GM20000 (cell line): Measurements from ENCODE around the gene A3GALT2.

Experiments
- DNase-seq: peaks from one replicate; pipeline ENCODE4 v3.0.0; 2012; ENCODE audit warnings: low spot score
- TF ChIP-seq, protein P1 (sequence below): IDR thresholded peaks from 2 replicates; pipeline ENCODE4 v1.5.1; 2012; ENCODE audit warnings: mild to moderate bottlenecking, control low read depth; ENCODE audit errors: extremely low read depth, missing control alignments

The A3GALT2 gene

DNA sequence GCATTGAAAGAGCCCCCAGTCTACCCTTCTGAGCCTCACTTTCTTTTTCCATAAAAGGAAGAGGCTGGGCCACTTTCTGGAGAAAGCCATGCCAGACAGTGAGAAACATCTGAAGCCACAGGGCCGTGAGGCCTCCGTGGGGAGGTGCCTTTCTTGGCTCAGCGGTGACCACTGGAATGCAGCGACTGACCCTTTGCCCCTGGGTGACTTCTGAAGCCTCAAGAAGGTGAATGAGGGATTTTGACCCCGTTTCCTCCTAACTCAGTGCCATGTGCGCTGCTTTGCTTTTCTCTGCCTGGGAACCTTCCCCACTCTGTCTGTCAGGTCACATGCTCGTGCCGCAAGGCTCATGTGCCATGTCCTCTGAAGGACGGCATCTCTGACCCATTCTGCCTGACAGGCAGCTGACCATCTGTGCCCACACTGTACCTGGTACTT, 44.7 kb upstream of the A3GALT2 start:
- DNase-seq, result no peak
- TF ChIP-seq, protein P1, sequence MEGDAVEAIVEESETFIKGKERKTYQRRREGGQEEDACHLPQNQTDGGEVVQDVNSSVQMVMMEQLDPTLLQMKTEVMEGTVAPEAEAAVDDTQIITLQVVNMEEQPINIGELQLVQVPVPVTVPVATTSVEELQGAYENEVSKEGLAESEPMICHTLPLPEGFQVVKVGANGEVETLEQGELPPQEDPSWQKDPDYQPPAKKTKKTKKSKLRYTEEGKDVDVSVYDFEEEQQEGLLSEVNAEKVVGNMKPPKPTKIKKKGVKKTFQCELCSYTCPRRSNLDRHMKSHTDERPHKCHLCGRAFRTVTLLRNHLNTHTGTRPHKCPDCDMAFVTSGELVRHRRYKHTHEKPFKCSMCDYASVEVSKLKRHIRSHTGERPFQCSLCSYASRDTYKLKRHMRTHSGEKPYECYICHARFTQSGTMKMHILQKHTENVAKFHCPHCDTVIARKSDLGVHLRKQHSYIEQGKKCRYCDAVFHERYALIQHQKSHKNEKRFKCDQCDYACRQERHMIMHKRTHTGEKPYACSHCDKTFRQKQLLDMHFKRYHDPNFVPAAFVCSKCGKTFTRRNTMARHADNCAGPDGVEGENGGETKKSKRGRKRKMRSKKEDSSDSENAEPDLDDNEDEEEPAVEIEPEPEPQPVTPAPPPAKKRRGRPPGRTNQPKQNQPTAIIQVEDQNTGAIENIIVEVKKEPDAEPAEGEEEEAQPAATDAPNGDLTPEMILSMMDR, result no peak

DNA sequence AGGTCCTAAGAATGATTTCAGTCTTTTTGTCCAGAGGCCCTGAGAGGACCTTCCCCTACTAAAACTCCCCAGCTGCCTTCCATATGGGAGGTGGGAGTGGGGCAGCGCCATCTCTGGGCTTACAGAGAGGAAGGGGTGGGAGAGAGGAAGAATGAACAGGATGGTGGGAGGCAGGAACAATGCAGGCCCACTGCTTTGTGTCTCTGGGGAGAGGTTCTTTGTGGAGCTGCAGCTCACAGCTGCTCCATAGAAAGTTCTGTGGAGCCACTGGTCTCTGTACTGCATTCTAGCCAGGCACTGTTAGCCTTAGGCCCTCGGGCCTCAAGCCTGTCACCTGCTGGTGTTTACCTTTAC, 43.6 kb upstream of the A3GALT2 start:
- TF ChIP-seq, protein P1, result no peak
- DNase-seq, result no peak

- TF ChIP-seq, protein P1, result no peak
- no peak for DNase-seq
Observed at GRCh38 chr1:33363470-33363861, 42.6 kb upstream of the A3GALT2 start.

DNA sequence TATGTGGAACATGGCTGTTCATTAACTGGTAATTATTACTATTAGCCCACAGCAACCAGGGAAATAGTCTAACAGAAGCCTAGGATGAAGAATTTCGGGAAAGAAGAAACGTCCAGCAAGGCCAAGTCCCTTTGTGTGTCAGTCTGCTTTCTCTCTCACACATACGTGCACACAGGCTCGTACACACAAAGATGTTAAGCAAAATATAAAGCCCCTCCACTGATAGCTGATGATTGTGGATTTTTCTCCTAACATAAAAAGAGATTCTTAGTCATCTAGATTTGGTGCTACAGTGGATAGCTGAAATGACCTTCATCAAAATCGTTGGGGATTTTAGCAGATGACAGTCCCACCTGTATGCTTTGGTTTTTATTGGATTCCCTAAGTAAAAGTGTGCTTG, 42.1 kb upstream of the A3GALT2 start:
- TF ChIP-seq, protein P1, result no peak

GRCh38 chr1:33361532-33362235, 40.8 kb upstream of the A3GALT2 start:
- TF ChIP-seq, protein P1, result no peak
- DNase-seq, result no peak

More for the DNA sequence above, 42.1 kb upstream of the A3GALT2 start:
- no peak for DNase-seq

- no peak for DNase-seq
- TF ChIP-seq, protein P1, result no peak
Observed at GRCh38 chr1:33360367-33360766, 39.5 kb upstream of the A3GALT2 start.

DNA sequence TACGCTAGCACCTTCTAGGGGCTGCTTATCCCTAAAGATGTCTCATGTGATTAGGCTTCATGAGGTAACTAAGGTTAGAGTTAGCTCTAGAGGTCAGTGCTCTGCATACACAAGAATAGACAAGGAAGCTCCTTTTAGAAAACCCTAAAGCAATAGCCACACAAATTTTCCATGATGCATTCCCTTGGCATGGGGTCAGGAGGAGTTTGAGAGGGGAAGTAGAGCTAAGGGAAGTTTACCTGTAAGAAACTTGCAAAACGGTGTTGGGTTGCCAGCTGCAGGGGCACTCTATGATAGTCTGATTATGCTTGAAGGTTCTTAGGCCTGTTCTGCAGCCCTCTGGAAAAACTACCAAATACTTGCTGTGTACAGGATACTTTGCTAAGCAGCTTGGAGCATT, 39.0 kb upstream of the A3GALT2 start:
- no peak for DNase-seq
- TF ChIP-seq, protein P1, result no peak
